SJCRH30 (cell line): Measurements from ENCODE around the gene MOGAT2. TPM values are rescaled to one million over a fixed set of nuclear protein-coding genes. Genes with fewer than 3 reads are reported as not detected.

ENCODE experiments used
- DNase-seq, 2 experiments: peaks; one replicate each; pipeline ENCODE4 v3.0.0-alpha.2; 2015 to 2020
- H3K27ac ChIP-seq: fragments of 250-450 bp; sonication (Bioruptor Pico); 2 replicates; pipeline ENCODE4 v1.5.1; 2020; ENCODE audit warnings: mild to moderate bottlenecking, moderate library complexity
- H3K27me3 ChIP-seq: fragments of 250-450 bp; sonication (Bioruptor Pico); 2 replicates; pipeline ENCODE4 v1.5.1; 2020; ENCODE audit warnings: mild to moderate bottlenecking, moderate library complexity
- H3K36me3 ChIP-seq: fragments of 250-450 bp; sonication (Bioruptor Pico); 2 replicates; pipeline ENCODE4 v1.5.1; 2020; ENCODE audit warnings: mild to moderate bottlenecking, moderate library complexity
- H3K4me1 ChIP-seq: fragments of 250-450 bp; sonication (Bioruptor Pico); 2 replicates; pipeline ENCODE4 v1.5.1; 2020; ENCODE audit warnings: mild to moderate bottlenecking, moderate library complexity
- H3K4me3 ChIP-seq: fragments of 250-450 bp; sonication (Bioruptor Pico); 2 replicates; pipeline ENCODE4 v1.5.1; 2020; ENCODE audit warnings: mild to moderate bottlenecking, moderate library complexity
- H3K9me3 ChIP-seq: fragments of 250-450 bp; sonication (Bioruptor Pico); replicated peaks from 2 replicates; pipeline ENCODE4 v1.5.1; 2020; ENCODE audit warnings: mild to moderate bottlenecking, moderate library complexity
- total RNA-seq: library from RNA; depleted of rRNA; stranded (reverse); fragments of >200 nt; shearing (Covaris generic); gene quantifications from 2 replicates; pipeline ENCODE4 v1.2.3, GENCODE V29; 2014; rRNA removed

MOGAT2 gene
- total RNA-seq, 1 experiment from 2014 or later = not detected

DNA sequence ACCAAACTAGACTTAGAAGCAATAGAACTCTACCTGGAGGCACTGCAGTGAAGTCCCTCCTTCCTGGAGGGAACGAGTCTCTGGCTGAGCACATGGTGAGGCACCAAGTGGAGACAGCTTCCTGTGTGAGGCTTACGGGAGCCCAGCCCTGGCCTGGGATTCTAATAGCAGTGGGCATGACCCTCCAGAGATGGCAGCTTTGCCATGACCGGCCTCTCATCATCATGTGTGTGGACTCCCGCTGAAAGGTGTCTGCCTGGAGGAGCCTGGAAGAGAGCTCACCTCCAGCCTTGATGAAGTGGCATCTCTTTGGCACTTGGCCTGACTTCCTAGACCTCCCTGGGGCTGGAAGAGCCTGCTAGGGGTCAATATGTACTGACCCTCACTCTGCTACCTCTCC, 58.9 kb downstream of the MOGAT2 start:
- no peak for DNase-seq
- H3K4me1 ChIP-seq = no peaks in the 10 kb centered on the region
- no peak overlapping the region for H3K27ac ChIP-seq
- no peaks in the 10 kb centered on the region for H3K36me3 ChIP-seq
- H3K27me3 ChIP-seq = no peaks in the 10 kb centered on the region
- H3K9me3 ChIP-seq = no peaks in the 10 kb centered on the region
- no peak overlapping the region for H3K4me3 ChIP-seq

DNA sequence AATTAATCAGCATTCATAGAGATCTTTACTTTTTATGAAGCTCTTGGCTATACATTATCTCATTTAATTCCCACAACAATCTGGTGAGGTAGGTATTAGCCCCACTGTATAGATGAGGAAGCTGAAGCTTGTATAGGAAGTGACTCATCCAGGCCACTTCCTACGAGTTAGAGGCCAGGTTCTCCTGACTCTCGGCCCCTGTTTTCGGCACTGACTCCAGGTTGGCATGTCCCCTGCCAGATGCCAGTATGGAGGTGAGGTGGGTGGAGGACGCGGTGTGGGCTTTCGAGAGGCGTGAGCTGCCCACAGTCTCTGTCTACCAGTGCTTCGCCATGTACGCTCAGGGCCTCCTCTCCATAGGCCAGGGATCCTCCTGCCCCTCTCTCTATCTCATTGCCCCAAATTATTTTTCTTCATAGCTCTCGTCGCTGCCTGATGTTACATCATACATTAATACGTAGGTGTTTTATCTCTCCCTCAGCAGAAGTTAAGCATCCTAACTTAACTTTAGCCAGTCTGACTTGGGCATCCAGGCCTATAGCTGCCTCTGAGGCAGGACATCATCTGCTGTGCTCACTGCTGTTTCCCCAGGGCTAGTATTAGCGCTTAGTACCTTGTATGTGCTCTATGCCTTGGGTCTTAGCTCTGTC, 59.9 kb downstream of the MOGAT2 start:
- Histone ChIP-seq H3K4me3 (no peak overlapping the region), H3K27ac (no peak overlapping the region), H3K36me3 (no peaks in the 10 kb centered on the region), H3K4me1 (no peaks in the 10 kb centered on the region), H3K9me3 (no peaks in the 10 kb centered on the region), H3K27me3 (no peaks in the 10 kb centered on the region)
- DNase-seq = no peak

- no peak for DNase-seq
- H3K4me3 ChIP-seq = no peak overlapping the region
- H3K27ac ChIP-seq = no peak overlapping the region
- no peaks in the 10 kb centered on the region for H3K4me1 ChIP-seq
- H3K27me3 ChIP-seq = no peaks in the 10 kb centered on the region
- H3K9me3 ChIP-seq = no peaks in the 10 kb centered on the region
- no peaks in the 10 kb centered on the region for H3K36me3 ChIP-seq
Observed at GRCh38 chr11:75778962-75779361, 61.3 kb downstream of the MOGAT2 start.

- no peak for DNase-seq
- Histone ChIP-seq H3K27me3 (no peaks in the 10 kb centered on the region), H3K4me1 (no peaks in the 10 kb centered on the region), H3K27ac (no peak overlapping the region), H3K9me3 (no peaks in the 10 kb centered on the region), H3K36me3 (no peaks in the 10 kb centered on the region), H3K4me3 (no peak overlapping the region)
Observed at GRCh38 chr11:75779960-75780359, 62.3 kb downstream of the MOGAT2 start.

DNA sequence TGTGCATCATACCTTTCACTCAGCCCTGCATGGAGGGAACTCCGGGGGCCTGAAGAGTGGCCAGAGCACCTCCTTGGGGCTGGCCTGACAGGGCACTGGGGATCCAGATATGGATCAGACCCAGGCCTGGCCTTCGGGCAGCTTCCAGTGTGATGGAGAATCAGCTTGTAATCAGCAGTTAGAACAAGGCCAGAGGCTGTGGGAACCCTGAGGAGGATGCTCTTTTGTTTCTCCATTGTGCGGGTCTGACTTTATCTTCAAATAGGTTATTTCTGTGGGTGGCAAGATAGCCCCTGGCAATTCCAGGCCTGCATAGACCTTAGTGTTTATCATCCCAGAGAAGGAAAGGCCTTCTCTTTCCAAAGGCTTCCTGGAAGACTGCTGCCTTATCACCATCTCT, 63.2 kb downstream of the MOGAT2 start:
- no peak for DNase-seq
- no peak overlapping the region for H3K27ac ChIP-seq

DNA sequence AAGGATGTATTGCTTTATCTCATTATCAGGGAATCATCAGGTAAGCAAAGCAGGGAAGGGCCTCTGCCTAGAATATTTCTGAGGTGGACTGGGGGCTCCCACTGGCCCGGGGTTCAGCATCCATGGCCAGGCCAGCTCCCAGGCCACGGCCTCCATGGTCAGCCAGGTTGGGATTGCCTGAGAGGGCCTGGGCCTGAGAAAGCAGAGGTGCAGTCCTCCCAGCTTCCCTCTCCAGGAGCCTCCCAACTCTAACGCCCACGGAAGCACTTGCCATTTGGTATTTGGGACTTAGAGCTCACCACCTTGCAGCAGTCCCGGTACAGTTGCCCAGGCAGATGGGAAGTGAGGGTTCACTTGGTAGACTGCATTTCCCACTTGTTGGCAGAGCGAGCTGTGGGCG, 63.7 kb downstream of the MOGAT2 start:
- H3K4me1 ChIP-seq = no peaks in the 10 kb centered on the region
- H3K9me3 ChIP-seq = no peaks in the 10 kb centered on the region
- H3K36me3 ChIP-seq = no peaks in the 10 kb centered on the region
- no peaks in the 10 kb centered on the region for H3K27me3 ChIP-seq
- DNase-seq = no peak
- no peak overlapping the region for H3K27ac ChIP-seq
- H3K4me3 ChIP-seq = no peak overlapping the region

More for the DNA sequence above, 63.2 kb downstream of the MOGAT2 start:
- no peaks in the 10 kb centered on the region for H3K27me3 ChIP-seq
- no peaks in the 10 kb centered on the region for H3K4me1 ChIP-seq
- H3K4me3 ChIP-seq = no peak overlapping the region
- no peaks in the 10 kb centered on the region for H3K9me3 ChIP-seq
- H3K36me3 ChIP-seq = no peaks in the 10 kb centered on the region

- H3K4me3 ChIP-seq = no peak overlapping the region
- H3K4me1 ChIP-seq = no peaks in the 10 kb centered on the region
- no peaks in the 10 kb centered on the region for H3K9me3 ChIP-seq
- no peaks in the 10 kb centered on the region for H3K36me3 ChIP-seq
- no peak for DNase-seq
- H3K27ac ChIP-seq = no peak overlapping the region
- no peaks in the 10 kb centered on the region for H3K27me3 ChIP-seq
Observed at GRCh38 chr11:75781831-75782230, 64.2 kb downstream of the MOGAT2 start.

Other genes starting within 250 kb of the MOGAT2 start
- 4.0 and 5.8 TPM in 2 replicates for gene GDPD5, start 191.9 kb upstream of the MOGAT2 start, total RNA-seq
- 133 and 146 TPM in 2 replicates for gene SERPINH1, start 155.6 kb upstream of the MOGAT2 start, total RNA-seq
- gene MAP6, start 48.8 kb upstream of the MOGAT2 start, total RNA-seq = 0.53 and 0.79 TPM in 2 replicates
- 0.67 and 1.3 TPM in 2 replicates for gene DGAT2, start 50.9 kb downstream of the MOGAT2 start, total RNA-seq
- gene UVRAG, start 97.4 kb downstream of the MOGAT2 start, total RNA-seq = 12.6 and 15.0 TPM in 2 replicates